ENCODE data around the gene PTPRN. TPM values are rescaled to one million over a fixed set of nuclear protein-coding genes. Genes with fewer than 3 reads are reported as not detected.

PTPRN gene
- total and polyA plus RNA-seq, 2 donors (not counting 3 experiments of a cell fraction or from before 2014, with no cell fraction given) = not detected

DNA sequence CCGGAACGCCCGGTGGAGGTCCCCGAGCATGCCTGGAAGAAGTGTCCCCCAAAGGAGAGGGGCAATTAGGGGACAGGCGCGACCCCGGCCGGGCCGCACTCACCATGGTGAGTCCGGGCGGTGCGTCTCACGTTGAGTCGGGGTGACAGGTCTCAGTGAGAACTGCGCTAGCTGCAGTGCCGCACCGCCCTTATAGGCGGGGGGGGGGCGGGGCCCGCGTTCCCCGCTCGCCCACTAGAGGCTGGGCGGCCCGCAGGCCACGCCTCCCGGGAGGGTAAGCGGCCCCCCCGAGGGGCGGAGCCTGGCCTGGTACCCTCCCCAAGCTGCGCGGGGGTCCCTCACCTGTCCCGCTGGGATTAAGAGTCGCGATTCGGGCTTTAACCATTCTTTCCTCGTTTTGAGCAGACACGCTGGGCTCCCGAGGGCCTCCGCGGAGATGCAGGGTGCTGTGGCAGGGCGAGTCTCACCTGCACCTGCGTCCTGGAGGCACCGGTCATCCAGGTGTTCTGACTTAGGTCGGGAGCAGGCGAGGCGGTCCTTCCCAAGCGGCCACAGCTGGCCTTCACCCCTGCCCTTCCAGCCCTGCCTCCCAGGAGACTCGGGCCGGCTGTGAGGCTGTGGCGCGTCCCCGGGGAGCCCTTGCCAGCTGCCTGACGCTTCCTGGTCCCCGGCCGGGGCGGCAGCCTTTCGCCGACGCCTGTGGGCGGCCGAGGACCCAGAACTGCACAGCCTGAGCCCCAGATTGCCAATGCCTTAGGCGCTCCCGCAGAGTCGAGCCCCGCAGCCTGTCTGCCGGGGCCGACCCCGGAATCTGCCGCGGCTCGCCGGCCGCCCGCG lies 55.2 kb downstream of the PTPRN start, which contains the start of gene TUBA4A:
Gene TUBA4A (minus strand): TSS at position 166 of the 837 bp plus-strand sequence. CDS start 60 bp downstream, at position 106.
- Histone ChIP-seq H4K20me1 (replicated peaks; ENCODE audit: control insufficient read depth, extremely low read depth, insufficient read depth, low read length) (no peaks in the 10 kb centered on the region), H3K9me3 (replicated peaks; ENCODE audit: control insufficient read depth, insufficient read depth, low read length) (no peaks in the 10 kb centered on the region), H3K27me3 (ENCODE audit: control insufficient read depth in 2 of 2, insufficient read depth in 2 of 2, low read length in 2 of 2) (peaks cover 15 to 16% of the 10 kb centered on the region in 2 experiments), H3K27ac (ENCODE audit: insufficient read depth, low read depth, low read length) (no peak within 1 kb of the TSS), H3K9me1 (replicated peaks; ENCODE audit: control insufficient read depth, extremely low read depth, insufficient read depth, low read length) (no peaks in the 10 kb centered on the region), H3K4me2 (ENCODE audit: insufficient read depth, low read length) (peak within 1 kb of the TSS; percentile 78), H3K9ac (replicated peaks; ENCODE audit: extremely low read depth, insufficient read depth, low read length) (peak within 1 kb of the TSS; percentile 21), H3K4me3 (replicated peaks in 1 of 3; ENCODE audit: insufficient read depth in 1 of 3, low read depth in 1 of 3, low read length in 3 of 3) (peak within 1 kb of the TSS; percentile 32 to 53 (median 34)), H3K4me1 (ENCODE audit: control insufficient read depth, extremely low read depth, insufficient read depth, low read length) (peaks cover 36% of the 10 kb centered on the region), H3K36me3 (ENCODE audit: control insufficient read depth in 2 of 2, extremely low read depth in 1 of 2, insufficient read depth in 2 of 2, low read length in 2 of 2) (no peaks in the 10 kb centered on the region), H3K79me2 (ENCODE audit: control insufficient read depth, insufficient read depth, low read length) (no peaks in the 10 kb centered on the region), H2AFZ (ENCODE audit: low read depth, low read length) (peak within 1 kb of the TSS; percentile 92)
- no peak for TF ChIP-seq POLR2AphosphoS5 (IDR thresholded peaks at IDR 0.05; ENCODE audit: insufficient read depth, low read depth, low read length)
- TF ChIP-seq EZH2 (IDR thresholded peaks at IDR 0.05; ENCODE audit: borderline replicate concordance, low read depth, low read length, severe bottlenecking) = no peak
- TF ChIP-seq, protein P1, sequence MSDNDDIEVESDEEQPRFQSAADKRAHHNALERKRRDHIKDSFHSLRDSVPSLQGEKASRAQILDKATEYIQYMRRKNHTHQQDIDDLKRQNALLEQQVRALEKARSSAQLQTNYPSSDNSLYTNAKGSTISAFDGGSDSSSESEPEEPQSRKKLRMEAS (IDR thresholded peaks at IDR 0.05; ENCODE audit: insufficient read depth, insufficient read length) = no peak
- TF ChIP-seq POLR2A (IDR thresholded peaks at IDR 0.05; ENCODE audit: low read depth, low read length) = no peak
- no peak for TF ChIP-seq MYC (IDR thresholded peaks at IDR 0.05; ENCODE audit: low read depth, low read length)
- no peak for TF ChIP-seq CTCF (IDR thresholded peaks at IDR 0.05; ENCODE audit: extremely low read depth in 1 of 2, insufficient read depth in 1 of 2, low read depth in 1 of 2, low read length in 2 of 2)
- no peak for TF ChIP-seq GATA2 (IDR thresholded peaks at IDR 0.05; ENCODE audit: insufficient read depth, insufficient read length, low read depth, low read length)
- no peak for TF ChIP-seq FOS (IDR thresholded peaks at IDR 0.05; ENCODE audit: borderline replicate concordance, insufficient read depth, low read length)
- no peak for TF ChIP-seq JUN (IDR thresholded peaks at IDR 0.05; ENCODE audit: borderline replicate concordance, insufficient read depth, insufficient read length, low read depth)
- ChIA-PET CTCF (interaction anchor here (1.0 to 2.5 kb wide), 6 partner anchors 9 to 41 kb away, joined by 3 to 14 read pairs (median 4); partner anchors contain the start of genes DNAJB2, GLB1L and STK16), POLR2A (interaction anchor here (1.3 kb wide), 1 partner anchor 9 kb away, joined by 5 read pairs; the partner anchor contains the start of genes GLB1L and STK16)
- DNase-seq (ENCODE audit: low read depth, low spot score) = peak; percentile 67
- intact Hi-C loops (cut with micrococcal nuclease) = loop anchor here (1.0 to 2.0 kb wide), 3 partner anchors 25 to 41 kb away; partner anchors contain the start of genes ABCB6 and DNAJB2
- peak; percentile 70 for FAIRE-seq
- dilution Hi-C loops (cut with MboI; ENCODE audit: extremely low pct_ligation_motif_present, low sequenced_read_pairs) = no loop called here
- no TSS peak for BruUV-seq (replicated peaks)

Measured in endothelial cell of umbilical vein (primary cell).